HAP-1 (cell line): ENCODE measurements around the gene LRATD1.

Source experiments
- DNase-seq, 2 experiments: peaks; one replicate each; pipeline ENCODE4 v3.0.0-alpha.2; 2016 to 2020; ENCODE audit warnings: low spot score in 2 of 2
- H3K27me3 ChIP-seq: fragments of 250-450 bp; sonication (Bioruptor Pico); 2 replicates; pipeline ENCODE4 v1.5.1; 2020; ENCODE audit warnings: low read depth, mild to moderate bottlenecking, moderate library complexity
- H3K36me3 ChIP-seq: fragments of 250-450 bp; sonication (Bioruptor Pico); replicated peaks from 2 replicates; pipeline ENCODE4 v1.5.1; 2020; ENCODE audit warnings: mild to moderate bottlenecking
- H3K4me1 ChIP-seq: fragments of 250-450 bp; sonication (Bioruptor Pico); 2 replicates; pipeline ENCODE4 v1.5.1; 2020; ENCODE audit warnings: mild to moderate bottlenecking
- H3K4me3 ChIP-seq: fragments of 250-450 bp; sonication (Bioruptor Pico); 2 replicates; pipeline ENCODE4 v1.5.1; 2020; ENCODE audit warnings: mild to moderate bottlenecking, moderate library complexity
- H3K9me3 ChIP-seq: fragments of 250-450 bp; sonication (Bioruptor Pico); 2 replicates; pipeline ENCODE4 v1.5.1; 2020; ENCODE audit warnings: mild to moderate bottlenecking, moderate library complexity
- in situ Hi-C: fragments of 300-500 bp; cut with MboI; formaldehyde crosslinking; loops from 3 replicates; pipeline ENCODE4 v1.14.3; 2020; ENCODE audit warnings: low sequenced_read_pairs, inconsistent platforms, mixed read lengths

The LRATD1 gene

DNA sequence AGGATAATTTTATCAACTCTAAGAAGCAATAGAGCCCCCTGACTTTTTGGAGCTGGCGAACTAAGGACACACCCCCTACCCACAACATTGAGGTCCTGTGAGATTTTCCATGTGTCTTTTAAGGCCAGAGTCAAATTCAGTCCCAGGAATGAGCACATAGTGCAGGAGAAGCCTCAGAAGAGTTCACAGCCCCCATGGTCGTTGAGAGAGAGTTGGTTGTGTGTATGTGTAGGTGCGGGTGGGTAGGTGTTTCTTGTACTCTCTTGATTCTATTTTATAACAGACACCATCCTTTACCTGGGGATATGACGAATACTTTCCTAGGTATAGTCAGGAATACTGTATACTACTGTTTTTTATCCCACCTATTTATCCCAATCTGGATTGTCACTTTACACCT, 8.6 kb downstream of the LRATD1 start:
- DNase-seq: no peak
- Histone ChIP-seq H3K9me3 (no peaks in the 10 kb centered on the region), H3K36me3 (no peaks in the 10 kb centered on the region), H3K4me1 (peaks cover 2% of the 10 kb centered on the region), H3K4me3 (no peak overlapping the region), H3K27me3 (no peaks in the 10 kb centered on the region; the same call in 1 of the 2 replicates)
- in situ Hi-C loops: no loop called here

DNA sequence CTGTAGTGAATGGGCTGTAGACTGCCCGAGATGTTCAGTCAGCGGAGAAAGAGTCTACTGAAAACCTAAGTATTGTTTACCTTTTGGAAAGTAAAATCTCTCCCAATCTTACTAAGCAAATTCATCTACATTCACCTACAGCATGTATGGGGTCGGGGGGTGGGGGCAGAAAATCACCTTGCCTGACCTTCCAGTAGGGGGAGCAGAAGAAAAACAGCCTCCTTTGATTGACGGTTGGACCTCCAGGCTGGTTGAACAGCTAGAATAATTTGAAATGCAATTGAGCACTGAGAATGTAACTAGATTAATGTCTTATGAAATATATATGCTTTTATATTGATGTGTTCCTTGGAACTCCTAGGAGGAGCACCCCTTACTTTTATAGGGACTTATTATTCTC, 10.0 kb downstream of the LRATD1 start:
- in situ Hi-C loops: no loop called here
- Histone ChIP-seq H3K4me1 (no peaks in the 10 kb centered on the region), H3K36me3 (no peaks in the 10 kb centered on the region), H3K9me3 (no peaks in the 10 kb centered on the region), H3K27me3 (no peaks in the 10 kb centered on the region; the same call in 1 of the 2 replicates), H3K4me3 (no peak overlapping the region)
- DNase-seq: no peak

DNA sequence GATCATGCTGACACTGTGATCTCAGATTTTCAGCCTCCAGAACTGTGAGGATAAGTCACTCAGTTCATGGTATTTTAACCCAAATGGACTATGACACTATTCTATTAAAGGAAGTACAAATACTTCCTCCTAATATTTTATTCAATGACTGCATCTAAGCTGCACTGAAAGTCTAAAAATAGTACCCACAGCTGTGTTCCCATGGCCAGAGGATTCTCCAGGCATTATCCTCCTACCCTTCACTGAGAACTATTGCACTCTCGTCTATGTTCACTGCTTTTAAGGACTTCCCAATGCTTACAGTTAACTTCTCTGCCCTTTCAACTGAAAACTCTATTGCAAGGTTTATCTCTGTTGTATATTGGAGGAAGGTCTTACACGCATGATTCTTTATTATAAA, 15.2 kb downstream of the LRATD1 start:
- no peaks in the 10 kb centered on the region for H3K27me3 ChIP-seq
- H3K4me1 ChIP-seq: no peaks in the 10 kb centered on the region
- in situ Hi-C loops: no loop called here
- no peak overlapping the region for H3K4me3 ChIP-seq
- H3K9me3 ChIP-seq: no peaks in the 10 kb centered on the region
- DNase-seq: no peak
- no peaks in the 10 kb centered on the region for H3K36me3 ChIP-seq

DNA sequence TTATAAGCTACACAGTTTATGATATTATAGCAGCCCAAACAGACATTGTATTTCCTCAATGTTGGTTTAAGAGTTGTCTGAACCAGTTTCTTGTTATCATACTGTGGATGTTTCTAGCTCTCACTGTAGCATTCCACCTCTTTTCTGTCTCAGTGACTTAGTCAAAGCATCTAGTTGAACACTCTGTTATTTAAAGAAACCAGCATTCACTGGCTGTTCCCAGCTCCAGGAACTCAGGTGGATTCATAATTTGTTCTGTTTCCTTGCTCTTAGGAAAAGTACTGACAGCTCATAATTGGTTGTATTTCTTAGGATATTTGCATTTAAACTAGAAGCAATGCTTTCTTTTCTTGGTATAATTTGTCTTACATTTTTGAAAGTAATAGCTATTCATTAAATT, 17.5 kb downstream of the LRATD1 start:
- H3K36me3 ChIP-seq: no peaks in the 10 kb centered on the region
- DNase-seq: no peak
- in situ Hi-C loops: no loop called here
- no peaks in the 10 kb centered on the region for H3K27me3 ChIP-seq
- H3K4me1 ChIP-seq: no peaks in the 10 kb centered on the region
- H3K9me3 ChIP-seq: no peaks in the 10 kb centered on the region
- no peak overlapping the region for H3K4me3 ChIP-seq

DNA sequence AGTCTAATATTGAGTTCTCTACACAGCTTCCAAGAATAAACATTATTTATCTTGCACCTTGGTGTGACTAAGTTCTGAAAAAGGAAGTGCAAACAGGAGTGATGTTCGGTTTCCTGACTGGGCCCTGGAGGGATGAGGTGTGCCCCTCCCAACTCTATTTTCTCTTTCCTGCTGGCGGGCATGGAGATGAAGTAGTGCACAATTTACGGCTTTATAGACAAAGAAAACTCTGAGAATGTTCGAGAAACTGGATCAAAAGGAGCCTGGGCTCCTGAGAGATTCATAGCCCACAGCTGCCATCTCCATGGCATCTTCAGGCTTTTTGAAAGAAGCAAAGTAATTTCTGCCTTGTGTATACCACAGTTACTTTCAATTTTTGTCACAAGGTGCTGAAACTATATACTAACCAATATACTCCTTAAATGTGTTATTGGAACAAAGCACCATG, 22.3 kb downstream of the LRATD1 start:
- no peak for DNase-seq
- Histone ChIP-seq H3K4me3 (no peak overlapping the region), H3K27me3 (no peaks in the 10 kb centered on the region), H3K9me3 (no peaks in the 10 kb centered on the region), H3K36me3 (no peaks in the 10 kb centered on the region), H3K4me1 (no peaks in the 10 kb centered on the region)
- in situ Hi-C loops: no loop called here

DNA sequence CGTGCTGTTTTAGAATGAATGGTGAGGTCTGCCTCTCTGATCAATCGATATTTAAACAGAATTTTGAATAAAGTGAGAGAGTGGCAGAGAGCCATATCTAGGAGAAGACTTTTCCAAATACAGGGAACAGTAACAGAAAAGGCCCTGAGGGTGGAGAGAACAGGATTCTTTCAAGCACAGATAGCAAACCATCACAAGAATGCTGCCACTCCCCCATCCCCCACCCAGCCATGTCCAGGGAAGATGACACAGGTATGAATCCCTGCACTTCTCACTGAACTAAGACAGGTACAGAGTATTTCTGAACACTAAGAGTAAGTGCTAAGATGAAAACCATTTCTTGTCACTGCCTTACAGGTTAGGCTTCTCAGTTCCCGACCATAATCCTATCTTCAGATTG, 23.6 kb downstream of the LRATD1 start:
- Histone ChIP-seq H3K4me1 (no peaks in the 10 kb centered on the region), H3K9me3 (no peaks in the 10 kb centered on the region), H3K4me3 (no peak overlapping the region), H3K36me3 (no peaks in the 10 kb centered on the region), H3K27me3 (no peaks in the 10 kb centered on the region)
- in situ Hi-C loops: no loop called here
- no peak for DNase-seq

DNA sequence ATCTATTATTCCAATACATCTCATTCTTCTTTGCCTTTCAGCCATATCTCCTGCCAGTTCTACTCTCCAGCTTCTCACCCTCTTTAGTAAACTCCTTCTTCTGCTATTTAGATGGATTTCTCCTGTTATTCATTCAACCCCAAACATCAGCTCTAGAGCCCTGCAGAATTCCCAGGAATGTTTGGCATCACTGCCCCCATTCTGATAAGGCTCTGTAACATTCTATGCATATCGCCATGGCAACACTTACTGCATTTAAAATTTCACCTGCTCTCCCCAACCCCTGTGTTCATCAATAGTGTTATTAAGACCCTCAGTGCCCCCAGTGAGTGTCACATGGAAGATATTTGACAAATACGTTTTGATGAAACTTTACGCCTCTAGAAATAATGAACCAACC, 28.6 kb downstream of the LRATD1 start:
- in situ Hi-C loops: no loop called here
- no peak for DNase-seq
- Histone ChIP-seq H3K9me3 (no peaks in the 10 kb centered on the region), H3K36me3 (no peaks in the 10 kb centered on the region), H3K4me1 (no peaks in the 10 kb centered on the region), H3K27me3 (no peaks in the 10 kb centered on the region), H3K4me3 (no peak overlapping the region)

DNA sequence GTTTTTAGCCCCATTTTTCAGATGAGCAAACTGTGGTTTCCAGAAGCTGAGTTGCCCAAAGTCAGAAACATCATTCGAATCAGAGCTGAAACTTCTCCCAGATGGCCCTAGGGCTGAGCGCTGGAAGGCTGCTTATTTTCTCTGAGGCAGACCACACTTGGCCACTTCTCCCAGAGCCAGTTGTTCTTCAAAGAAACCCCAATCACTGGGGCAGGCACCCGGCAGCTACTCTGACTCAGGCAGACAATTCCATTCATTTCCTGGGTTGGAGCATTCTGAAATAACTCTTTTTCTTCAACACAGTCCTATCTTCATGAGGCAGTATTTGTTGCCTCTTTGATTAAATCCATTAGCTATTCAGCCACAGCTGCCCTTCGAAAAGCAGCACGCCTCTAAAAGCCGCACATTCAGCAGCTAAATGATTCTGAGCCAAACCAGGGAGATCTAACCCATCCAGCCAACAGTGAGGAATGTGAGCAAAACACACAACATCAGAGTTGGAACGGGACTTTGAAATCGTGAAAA, 40.9 kb downstream of the LRATD1 start:
- no peaks in the 10 kb centered on the region for H3K36me3 ChIP-seq
- H3K4me3 ChIP-seq: no peak overlapping the region
- in situ Hi-C loops: no loop called here
- H3K4me1 ChIP-seq: no peaks in the 10 kb centered on the region
- DNase-seq: no peak
- no peaks in the 10 kb centered on the region for H3K9me3 ChIP-seq
- no peaks in the 10 kb centered on the region for H3K27me3 ChIP-seq

DNA sequence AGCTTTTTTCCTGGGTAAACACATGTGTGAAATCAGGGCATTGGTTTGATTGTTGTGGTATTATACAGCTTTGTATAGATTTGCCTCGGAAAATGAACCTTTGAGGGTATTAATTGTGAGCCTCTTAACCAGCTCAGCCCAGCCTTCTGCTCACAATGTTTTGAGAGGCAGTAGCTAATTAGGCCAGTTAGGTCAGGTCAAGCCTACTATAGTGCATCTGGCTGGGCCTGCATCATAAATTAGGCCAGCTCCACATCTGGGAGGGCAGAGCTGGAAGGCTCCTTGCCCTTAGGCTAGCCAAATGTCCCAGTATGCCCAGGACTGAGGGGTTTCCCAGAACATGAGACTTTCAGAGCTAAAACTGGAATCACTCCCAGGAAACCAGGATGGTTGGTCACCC, 43.0 kb downstream of the LRATD1 start:
- Histone ChIP-seq H3K36me3 (no peaks in the 10 kb centered on the region), H3K27me3 (no peaks in the 10 kb centered on the region), H3K4me1 (no peaks in the 10 kb centered on the region), H3K4me3 (no peak overlapping the region), H3K9me3 (no peaks in the 10 kb centered on the region)
- in situ Hi-C loops: no loop called here
- DNase-seq: no peak

DNA sequence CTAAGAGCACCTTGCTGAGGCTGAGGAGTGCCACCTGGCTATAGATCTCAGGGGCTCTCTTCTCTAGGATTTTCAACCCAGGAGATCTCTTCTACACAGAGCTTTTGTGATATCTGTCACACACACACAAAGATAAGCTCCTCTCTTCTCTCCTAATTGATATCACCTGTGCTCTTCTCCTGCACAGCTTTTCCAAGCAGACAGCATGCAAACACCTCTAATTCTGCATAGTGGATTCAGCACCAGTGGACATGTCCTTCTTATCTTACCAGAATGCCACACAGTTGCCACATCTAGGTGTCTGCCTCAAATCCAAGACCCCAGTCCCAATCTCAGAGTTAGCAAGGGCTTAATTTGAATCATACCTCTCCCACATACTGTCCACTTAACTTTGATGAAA, 43.9 kb downstream of the LRATD1 start:
- no peak for DNase-seq
- Histone ChIP-seq H3K27me3 (no peaks in the 10 kb centered on the region), H3K4me3 (no peak overlapping the region), H3K36me3 (no peaks in the 10 kb centered on the region), H3K9me3 (no peaks in the 10 kb centered on the region), H3K4me1 (no peaks in the 10 kb centered on the region)
- in situ Hi-C loops: no loop called here

DNA sequence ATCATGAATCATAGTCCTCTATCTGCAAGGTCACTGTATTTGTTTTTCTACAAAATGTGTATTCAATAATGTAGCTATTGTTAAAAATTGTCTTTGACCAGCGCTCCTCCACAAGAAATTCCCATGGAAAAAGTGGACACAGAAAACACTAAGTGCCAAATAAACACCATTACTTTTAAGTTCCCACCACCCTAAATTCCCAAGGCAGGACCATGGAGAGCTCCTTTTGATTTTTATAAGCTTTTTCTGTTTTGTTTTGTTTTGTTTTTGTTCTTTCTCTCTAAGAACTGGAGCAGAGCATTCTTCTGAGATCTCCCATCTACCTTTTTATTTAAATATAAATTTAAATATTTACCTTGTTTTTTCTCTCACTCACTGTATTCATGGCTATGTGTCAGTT, 44.5 kb downstream of the LRATD1 start:
- Histone ChIP-seq H3K4me1 (no peaks in the 10 kb centered on the region), H3K36me3 (no peaks in the 10 kb centered on the region), H3K4me3 (no peak overlapping the region), H3K9me3 (no peaks in the 10 kb centered on the region), H3K27me3 (no peaks in the 10 kb centered on the region)
- in situ Hi-C loops: no loop called here
- DNase-seq: no peak

DNA sequence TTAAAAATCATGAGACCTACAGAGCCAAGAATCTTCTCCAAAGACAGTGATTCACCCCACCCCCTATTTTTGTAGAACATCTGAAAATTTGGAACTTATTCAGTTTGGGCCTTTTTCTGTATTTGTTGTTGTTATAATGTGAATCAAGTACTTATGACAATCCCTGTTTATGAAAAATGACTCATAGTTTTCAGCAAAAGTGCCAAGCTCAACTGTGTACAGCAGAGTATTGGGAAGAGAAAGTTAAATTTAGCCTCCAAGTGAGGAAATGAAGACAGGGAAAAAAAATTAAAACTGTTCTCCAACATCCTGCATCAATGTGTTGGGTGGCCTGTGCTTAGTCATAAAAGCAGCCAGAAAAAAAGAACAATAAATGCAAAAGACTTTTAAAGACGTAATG, 46.2 kb downstream of the LRATD1 start:
- Histone ChIP-seq H3K9me3 (no peaks in the 10 kb centered on the region), H3K27me3 (no peaks in the 10 kb centered on the region), H3K4me1 (no peaks in the 10 kb centered on the region), H3K36me3 (no peaks in the 10 kb centered on the region), H3K4me3 (no peak overlapping the region)
- in situ Hi-C loops: no loop called here
- DNase-seq: no peak

DNA sequence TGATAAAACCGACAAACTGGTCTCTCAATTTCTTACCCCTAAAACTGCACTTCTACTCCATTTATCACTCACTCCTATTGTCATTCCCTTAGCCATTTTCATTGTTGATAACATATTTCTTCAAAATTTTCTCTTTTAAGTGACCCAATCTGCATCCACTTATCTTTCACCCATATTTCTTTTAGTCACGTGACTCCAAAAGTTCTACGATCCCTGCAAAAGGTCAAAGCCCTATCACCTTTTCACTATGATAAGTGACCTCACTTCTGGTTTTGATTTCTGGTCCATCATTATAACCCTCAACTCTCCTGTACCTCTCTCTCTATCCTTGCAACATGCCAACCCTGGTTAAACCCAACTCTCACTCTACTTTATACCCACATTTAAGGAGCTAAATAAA, 49.1 kb downstream of the LRATD1 start:
- Histone ChIP-seq H3K4me3 (no peak overlapping the region), H3K9me3 (no peaks in the 10 kb centered on the region), H3K4me1 (no peaks in the 10 kb centered on the region), H3K27me3 (no peaks in the 10 kb centered on the region), H3K36me3 (no peaks in the 10 kb centered on the region)
- no peak for DNase-seq
- in situ Hi-C loops: no loop called here
